Endometrium (tissue), 2 donors: ENCODE results near the gene PIK3R2.
"Not testable (repeated sequence)": the region's sequence is repeated elsewhere in the genome, so short reads cannot be mapped to it uniquely, and the experiment has no call there.

Experiments used
- FAIRE-seq: peaks from 2 replicates; lab custom pipeline; 2012; peaks lifted over from hg19 to GRCh38; lab: Jason Lieb, UNC
- donor health status: control.
- donor health status: control.

Gene PIK3R2

GRCh38 chr19:18203863-18204393 lies 51.0 kb downstream of the PIK3R2 start, which contains the start of gene RAB3A:
TSS of gene RAB3A (minus strand) at chr19:18204042. CDS start at chr19:18202740, 1,302 bp downstream.
- FAIRE-seq, result peak; percentile 97

DNA sequence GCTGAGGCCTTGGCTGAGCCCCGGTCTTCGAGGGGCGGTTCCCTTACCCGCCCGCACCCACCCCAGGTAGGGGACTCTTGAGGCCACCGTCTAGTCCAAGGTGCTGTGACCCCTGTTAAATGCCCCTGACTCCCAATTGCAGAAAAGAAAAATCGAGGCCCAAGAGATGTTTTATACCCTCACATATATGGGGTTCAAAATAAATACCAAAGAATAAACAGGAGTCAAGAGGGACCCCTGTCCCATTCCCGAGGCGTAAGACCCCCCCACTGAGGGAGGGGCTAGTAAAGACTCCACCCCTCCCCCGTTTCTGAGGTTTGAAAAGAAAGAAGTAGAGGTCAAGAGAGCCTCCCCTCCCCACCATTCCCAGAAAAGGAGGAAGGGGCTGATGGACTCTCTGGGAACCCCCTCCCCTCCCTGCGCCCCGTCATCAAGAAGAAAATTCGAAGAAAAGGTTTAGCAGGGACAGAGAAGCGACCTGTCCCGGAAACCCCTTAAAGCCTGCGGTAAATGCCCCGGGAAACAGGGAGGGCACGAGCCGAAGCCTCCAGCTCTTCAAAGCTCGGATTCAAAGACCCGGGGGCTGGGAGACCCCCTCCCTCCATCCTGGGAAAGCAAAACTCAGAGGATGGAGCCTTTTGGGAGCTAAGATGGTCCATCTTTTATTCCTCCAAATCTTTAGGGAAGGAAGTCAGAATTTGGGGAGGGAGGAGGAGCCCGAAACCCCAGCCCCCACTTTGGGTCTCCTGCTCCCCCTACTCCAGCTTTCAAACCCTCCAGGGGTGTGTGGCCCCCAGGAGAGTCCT lies 51.6 kb downstream of the PIK3R2 start:
- FAIRE-seq, result no peak

DNA sequence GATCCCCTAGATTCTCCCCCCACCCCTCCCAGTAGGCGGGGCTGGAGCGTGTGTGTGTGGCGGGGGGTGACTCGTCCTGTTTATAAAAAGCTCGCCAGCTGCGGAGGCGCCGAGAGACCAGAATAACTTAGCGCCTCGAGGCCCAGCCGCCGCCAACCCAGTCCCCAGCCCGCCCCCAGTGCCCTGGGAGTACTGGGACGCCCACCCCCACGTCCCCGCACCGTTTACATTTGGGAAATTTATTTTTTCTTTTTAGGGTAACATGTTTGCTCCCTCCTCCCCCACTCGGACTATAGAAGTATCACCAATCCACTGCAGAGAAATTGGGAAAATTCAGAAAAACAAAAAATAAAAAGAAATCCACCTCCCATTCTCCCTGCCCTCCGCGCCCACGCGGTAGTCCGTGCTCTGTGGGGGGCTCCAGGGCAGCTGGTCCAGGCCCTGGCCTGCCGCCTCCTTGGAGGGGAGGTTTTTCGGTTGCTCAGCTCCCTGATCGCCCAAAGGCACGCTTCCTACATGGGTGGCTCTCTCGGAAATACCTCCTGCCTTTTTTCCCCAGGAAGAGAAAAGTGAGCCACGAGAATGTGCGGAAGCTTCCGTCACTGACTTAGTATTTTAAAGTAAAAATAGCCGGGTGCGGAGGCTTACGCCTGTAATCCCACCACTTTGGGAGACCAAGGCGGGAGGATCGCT lies 52.4 kb downstream of the PIK3R2 start:
- FAIRE-seq, result no peak

- no peak for FAIRE-seq
These were observed 53.1 kb downstream of the PIK3R2 start for GRCh38 chr19:18206018-18206417.

- no peak for FAIRE-seq
These were observed 55.4 kb downstream of the PIK3R2 start for GRCh38 chr19:18208098-18208951.

- not testable (repeated sequence) for FAIRE-seq
These were observed 56.9 kb downstream of the PIK3R2 start for GRCh38 chr19:18209912-18210311.

DNA sequence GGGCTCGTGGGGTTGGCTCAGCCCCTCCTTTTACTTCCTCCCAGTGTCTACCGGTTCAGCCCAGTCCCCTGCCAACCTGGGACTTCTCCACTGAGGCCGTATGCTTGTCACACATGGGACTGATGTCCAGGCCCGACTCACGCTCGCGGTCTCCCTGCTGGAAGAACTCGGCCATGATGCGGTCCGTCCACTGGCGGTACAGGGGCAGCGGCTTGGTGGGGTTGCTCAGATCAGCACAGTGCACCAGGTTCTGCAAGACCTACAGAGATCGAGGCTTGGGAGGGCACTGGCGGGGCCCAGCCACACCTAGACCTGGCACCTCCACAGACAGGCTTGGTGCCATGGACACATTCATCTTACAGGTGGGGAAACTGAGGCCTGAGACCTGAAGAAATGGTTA lies 58.7 kb downstream of the PIK3R2 start:
- FAIRE-seq, result no peak

GRCh38 chr19:18214779-18215433 lies 61.9 kb downstream of the PIK3R2 start:
- FAIRE-seq, result no peak

DNA sequence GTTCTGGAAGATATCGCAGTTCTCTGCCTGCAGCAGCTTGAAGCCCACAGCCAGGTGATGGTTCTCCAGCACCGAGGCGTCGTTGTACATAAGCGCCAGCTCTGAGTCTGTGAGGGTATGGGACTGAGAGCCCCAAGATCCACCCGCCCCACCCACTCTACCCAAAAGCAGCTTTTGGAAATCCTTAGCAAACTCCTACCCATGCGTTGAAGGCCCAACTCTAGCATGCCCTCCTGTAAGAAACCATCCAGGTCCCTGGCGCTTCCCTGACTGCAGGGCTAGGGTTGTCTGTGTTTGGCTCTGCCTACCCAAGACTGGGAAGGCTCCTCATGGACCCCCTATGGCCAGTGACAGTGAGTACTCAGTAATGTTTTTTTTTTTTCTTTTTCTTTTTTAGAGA lies 63.8 kb downstream of the PIK3R2 start:
- no peak for FAIRE-seq

- FAIRE-seq, result no peak
These were observed 65.2 kb downstream of the PIK3R2 start for GRCh38 chr19:18218159-18218558.

- no peak for FAIRE-seq
These were observed 65.6 kb downstream of the PIK3R2 start for GRCh38 chr19:18218600-18218999.
